Gastrocnemius medialis (tissue), 4 donors: ENCODE data around the gene PRELP. TPM values are rescaled to one million over a fixed set of nuclear protein-coding genes. Genes with fewer than 3 reads are reported as not detected.
A peak's percentile ranks its signal among the peaks of the same experiment; 100 is the strongest.

Experiments
- ATAC-seq, 2 donors: fragments of 150-250 bp; one replicate each; pipeline ENCODE4 v1.9.1; 2016
- DNase-seq, 2 donors: peaks; one replicate each; pipeline ENCODE4 v3.0.0-alpha.2; 2019
- H3K27ac ChIP-seq, 4 donors: fragments of 200-600 bp; sonication (generic); 1 replicate in 1 of 4; 2 replicates in 3 of 4; pipeline ENCODE4 v1.5.1; 2016 to 2018; ENCODE audit warnings: mild to moderate bottlenecking in 2 of 4, moderate library complexity in 1 of 4
- H3K27me3 ChIP-seq, 3 donors: fragments of 200-600 bp; sonication (generic) in 2 of 3; 1 replicate in 1 of 3; 2 replicates in 2 of 3; pipeline versions ENCODE4 v1.5.1 to v1.6.0; 2016 to 2019; ENCODE audit warnings: mild to moderate bottlenecking in 1 of 3, moderate library complexity in 1 of 3
- H3K36me3 ChIP-seq, 2 donors: fragments of 200-600 bp; sonication (generic) in 1 of 2; one replicate each; pipeline ENCODE4 v1.5.1; 2017 to 2018
- H3K4me1 ChIP-seq, 2 donors: fragments of 200-600 bp; sonication (generic) in 1 of 2; one replicate each; pipeline ENCODE4 v1.5.1; 2016 to 2017; ENCODE audit warnings: mild to moderate bottlenecking in 2 of 2
- H3K4me3 ChIP-seq, 4 donors: fragments of 200-600 bp; sonication (generic) in 3 of 4; 1 replicate in 1 of 4; 2 replicates in 3 of 4; pipeline ENCODE4 v1.5.1; 2016 to 2019; ENCODE audit warnings: mild to moderate bottlenecking in 2 of 4
- H3K9me3 ChIP-seq, 3 donors: fragments of 200-600 bp; sonication (generic) in 2 of 3; 1 replicate in 1 of 3; 2 replicates in 2 of 3; pipeline ENCODE4 v1.5.1; 2016 to 2019
- CTCF ChIP-seq, 5 experiments: fragments of 450-650 bp in 3 of 5; fragments of 200-600 bp in 2 of 5; sonication (generic) in 2 of 5; IDR thresholded peaks in 4 of 5; conservative IDR thresholded peaks in 1 of 5; 1 replicate in 4 of 5; 2 replicates in 1 of 5; pipeline ENCODE4 v1.5.1; 2016 to 2019; ENCODE audit warnings: antibody characterized with exemption in 5 of 5, mild to moderate bottlenecking in 3 of 5, moderate library complexity in 3 of 5
- POLR2A ChIP-seq, 2 donors: fragments of 450-650 bp; IDR thresholded peaks; one replicate each; pipeline ENCODE4 v1.6.1; 2017; ENCODE audit warnings: antibody characterized with exemption in 2 of 2, mild to moderate bottlenecking in 2 of 2, moderate library complexity in 2 of 2
- in situ Hi-C, 4 donors: fragments of 200-750 bp; cut with MboI; loops; one replicate each; pipeline versions ENCODE4 v1.15.0 to v1.8.0; 2017; ENCODE audit warnings: low sequenced_read_pairs in 4 of 4
- intact Hi-C: fragments of 100-400 bp; cut with DNase I; formaldehyde crosslinking; loops from one replicate; pipeline ENCODE4 v1.15.1; 2023; ENCODE audit warnings: low total_unique reads
- total RNA-seq, 4 donors: library from RNA; depleted of rRNA; stranded (reverse); fragments of >200 nt; gene quantifications; one replicate each; pipeline versions ENCODE4 v1.1.0 to v1.2.3, GENCODE V29; 2016

The PRELP gene
- total RNA-seq, 4 donors from 2014 or later, result 12.2 to 32.6 (median 16.9) TPM

- intact Hi-C loops, result no loop called here
- no peak overlapping the region for H3K4me3 ChIP-seq
- H3K9me3 ChIP-seq, result no peaks in the 10 kb centered on the region
- H3K4me1 ChIP-seq, result peaks cover 0 to 10% of the 10 kb centered on the region in 2 donors
- in situ Hi-C loops, result no loop called here
- no peaks in the 10 kb centered on the region for H3K36me3 ChIP-seq
- H3K27ac ChIP-seq, result peak overlapping the region in 3 of 4 donors; percentile 29 to 50 (median 49)
- TF ChIP-seq CTCF (IDR thresholded peaks at IDR 0.05 in 4 of 5, conservative IDR thresholded peaks at IDR 0.05 in 1 of 5) (no peak), POLR2A (IDR thresholded peaks at IDR 0.05) (no peak)
- no peak for ATAC-seq
- no peaks in the 10 kb centered on the region for H3K27me3 ChIP-seq
- no peak for DNase-seq
Measured at GRCh38 chr1:203536575-203536974, 61.0 kb downstream of the PRELP start.

- Histone ChIP-seq H3K36me3 (no peaks in the 10 kb centered on the region), H3K4me3 (no peak overlapping the region), H3K27me3 (no peaks in the 10 kb centered on the region), H3K9me3 (no peaks in the 10 kb centered on the region), H3K27ac (peak overlapping the region in 3 of 4 donors; percentile 29 to 50 (median 49)), H3K4me1 (peaks cover 0 to 10% of the 10 kb centered on the region in 2 donors)
- ATAC-seq (peak; percentile 71 to 76), DNase-seq (peak; percentile 30 to 54)
- intact Hi-C loops, result no loop called here
- in situ Hi-C loops, result no loop called here
- TF ChIP-seq CTCF (IDR thresholded peaks at IDR 0.05 in 4 of 5, conservative IDR thresholded peaks at IDR 0.05 in 1 of 5) (no peak), POLR2A (IDR thresholded peaks at IDR 0.05) (no peak)
Measured at GRCh38 chr1:203536980-203537455, 61.4 kb downstream of the PRELP start.

GRCh38 chr1:203537806-203538464 is 62.3 kb downstream of the PRELP start:
- DNase-seq, result no peak
- no peak for TF ChIP-seq CTCF (IDR thresholded peaks at IDR 0.05 in 4 of 5, conservative IDR thresholded peaks at IDR 0.05 in 1 of 5)
- no peak for TF ChIP-seq POLR2A (IDR thresholded peaks at IDR 0.05)
- Histone ChIP-seq H3K4me3 (no peak overlapping the region), H3K27ac (peak overlapping the region in 3 of 4 donors; percentile 29 to 49 (median 30)), H3K9me3 (no peaks in the 10 kb centered on the region), H3K36me3 (no peaks in the 10 kb centered on the region), H3K4me1 (peaks cover 0 to 10% of the 10 kb centered on the region in 2 donors), H3K27me3 (no peaks in the 10 kb centered on the region)
- intact Hi-C loops, result no loop called here
- no peak for ATAC-seq
- in situ Hi-C loops, result no loop called here

- Histone ChIP-seq H3K27ac (peak overlapping the region in 1 of 4 donors; percentile 30), H3K4me3 (no peak overlapping the region), H3K27me3 (no peaks in the 10 kb centered on the region), H3K9me3 (no peaks in the 10 kb centered on the region), H3K36me3 (no peaks in the 10 kb centered on the region), H3K4me1 (peaks cover 0 to 10% of the 10 kb centered on the region in 2 donors)
- in situ Hi-C loops (no loop called here), intact Hi-C loops (no loop called here)
- TF ChIP-seq CTCF (IDR thresholded peaks at IDR 0.05 in 4 of 5, conservative IDR thresholded peaks at IDR 0.05 in 1 of 5), result no peak
- TF ChIP-seq POLR2A (IDR thresholded peaks at IDR 0.05), result no peak
- ATAC-seq, result no peak
- DNase-seq, result no peak
Measured at GRCh38 chr1:203538726-203539125, 63.1 kb downstream of the PRELP start.
